PC-9 (cell line): ENCODE results near the gene ANKDD1B. TPM values are rescaled to one million over a fixed set of nuclear protein-coding genes. Genes with fewer than 3 reads are reported as not detected.

Experiments
- BruUV-seq: library from RNA; stranded (reverse); fragments of 400-500 nt; replicated peaks from 2 replicates; lab custom pipeline; 2021; lab: Mats Ljungman, UMichigan
- CTCF ChIA-PET: fragments of 300-600 bp; sonication (Branson Sonifier 250); formaldehyde crosslinking; loops from one replicate; lab custom pipeline; 2022; ENCODE audit warnings: antibody characterized with exemption; lab: Charles Lee
- POLR2A ChIA-PET: fragments of 300-600 bp; sonication (Branson Sonifier 250); formaldehyde crosslinking; loops from one replicate; lab custom pipeline; 2022; ENCODE audit warnings: antibody characterized with exemption; ENCODE audit not compliant: unreplicated experiment; lab: Charles Lee
- DNase-seq, 2 experiments: peaks; one replicate each; pipeline versions ENCODE4 v3.0.0 to v3.0.0-alpha.2; 2015 to 2022; ENCODE audit warnings: mixed read lengths in 1 of 2
- H2AFZ ChIP-seq: fragments of 200-600 bp; sonication (generic); 2 replicates; pipeline ENCODE4 v1.8.1; 2017; ENCODE audit warnings: antibody characterized with exemption
- H3F3A ChIP-seq: fragments of 200-600 bp; sonication (generic); 2 replicates; pipeline ENCODE4 v1.8.1; 2017; ENCODE audit warnings: antibody characterized with exemption, mild to moderate bottlenecking, low read depth; ENCODE audit not compliant: insufficient read depth
- H3K27ac ChIP-seq: fragments of 200-600 bp; sonication (generic); 2 replicates; pipeline ENCODE4 v1.6.1; 2016; ENCODE audit warnings: mixed run types
- H3K27me3 ChIP-seq: fragments of 200-600 bp; sonication (generic); 2 replicates; pipeline ENCODE4 v1.6.1; 2016; ENCODE audit warnings: low read depth, mixed run types; ENCODE audit not compliant: insufficient read depth
- H3K36me3 ChIP-seq: fragments of 200-600 bp; sonication (generic); 2 replicates; pipeline ENCODE4 v1.6.1; 2016; ENCODE audit warnings: low read depth, mixed run types
- H3K4me1 ChIP-seq: fragments of 200-600 bp; sonication (generic); replicated peaks from 2 replicates; pipeline ENCODE4 v1.6.1; 2016; ENCODE audit warnings: mixed run types; ENCODE audit not compliant: insufficient read depth
- H3K4me2 ChIP-seq: fragments of 200-600 bp; sonication (generic); 2 replicates; pipeline ENCODE4 v1.6.1; 2017; ENCODE audit warnings: mixed run types
- H3K4me3 ChIP-seq: fragments of 200-600 bp; sonication (generic); 2 replicates; pipeline ENCODE4 v1.6.1; 2016; ENCODE audit warnings: mixed run types
- H3K79me2 ChIP-seq: fragments of 200-600 bp; sonication (generic); 2 replicates; pipeline ENCODE4 v1.6.1; 2017; ENCODE audit warnings: low read depth, mixed run types
- H3K9me2 ChIP-seq: fragments of 200-600 bp; sonication (generic); 2 replicates; pipeline ENCODE4 v1.8.1; 2017; ENCODE audit warnings: mild to moderate bottlenecking; ENCODE audit not compliant: insufficient read depth
- H3K9me3 ChIP-seq: fragments of 200-600 bp; sonication (generic); 2 replicates; pipeline ENCODE4 v1.8.1; 2016; ENCODE audit warnings: low read depth; ENCODE audit not compliant: insufficient read depth
- H4K20me1 ChIP-seq: fragments of 200-600 bp; sonication (generic); 2 replicates; pipeline ENCODE4 v1.8.1; 2017; ENCODE audit not compliant: insufficient read depth
- CTCF ChIP-seq: fragments of 200-600 bp; sonication (generic); conservative IDR thresholded peaks from 2 replicates; pipeline ENCODE4 v1.6.1; 2017; ENCODE audit warnings: mixed run types, antibody characterized with exemption, mild to moderate bottlenecking, moderate library complexity
- EZH2 ChIP-seq: fragments of 200-600 bp; sonication (generic); IDR thresholded peaks from 2 replicates; pipeline ENCODE4 v1.8.0; 2017; ENCODE audit warnings: antibody characterized with exemption, low read depth
- intact Hi-C: fragments of 100-400 bp; cut with micrococcal nuclease; formaldehyde crosslinking; loops from one replicate; pipeline ENCODE4 v1.10.0; 2022; ENCODE audit not compliant: unreplicated experiment
- total RNA-seq: library from RNA; stranded (reverse); gene quantifications from 2 replicates; pipeline ENCODE4 v1.2.3, GENCODE V29; 2021

ANKDD1B gene
- total RNA-seq, 1 experiment from 2014 or later: 0.31 TPM

- POLR2A ChIA-PET: no interaction called here
- BruUV-seq: no TSS peak
Measured at GRCh38 chr5:75662061-75662460, 50.8 kb downstream of the ANKDD1B start.

GRCh38 chr5:75663579-75664284 is 52.5 kb downstream of the ANKDD1B start:
- no peaks in the 10 kb centered on the region for H3K27me3 ChIP-seq
- H3K4me2 ChIP-seq: no peak overlapping the region
- H3K27ac ChIP-seq: no peak overlapping the region
- no peak for DNase-seq
- peaks cover 2% of the 10 kb centered on the region; the same call in 1 of the 2 replicates for H3F3A ChIP-seq
- POLR2A ChIA-PET: interaction anchor here (0.8 kb wide), 1 partner anchor 84 kb away, joined by 4 read pairs; no protein-coding TSS in a partner anchor
- CTCF ChIA-PET: interaction anchor here (0.6 kb wide), 1 partner anchor 436 kb away, joined by 3 read pairs; no protein-coding TSS in a partner anchor
- peaks cover 4% of the 10 kb centered on the region for H3K4me1 ChIP-seq
- TF ChIP-seq EZH2: no peak
- no peak for TF ChIP-seq CTCF
- no peaks in the 10 kb centered on the region for H3K9me2 ChIP-seq
- BruUV-seq: no TSS peak
- intact Hi-C loops: no loop called here
- no peak overlapping the region for H3K4me3 ChIP-seq
- no peaks in the 10 kb centered on the region for H3K79me2 ChIP-seq
- H4K20me1 ChIP-seq: no peaks in the 10 kb centered on the region
- no peaks in the 10 kb centered on the region for H3K36me3 ChIP-seq
- H3K9me3 ChIP-seq: no peaks in the 10 kb centered on the region
- no peak overlapping the region for H2AFZ ChIP-seq

More at GRCh38 chr5:75662061-75662460, 50.8 kb downstream of the ANKDD1B start:
- Histone ChIP-seq H2AFZ (no peak overlapping the region), H3K4me1 (no peaks in the 10 kb centered on the region), H3K4me3 (no peak overlapping the region), H4K20me1 (no peaks in the 10 kb centered on the region), H3K36me3 (no peaks in the 10 kb centered on the region), H3K9me2 (no peaks in the 10 kb centered on the region), H3K9me3 (no peaks in the 10 kb centered on the region), H3K27me3 (no peaks in the 10 kb centered on the region), H3F3A (no peaks in the 10 kb centered on the region), H3K79me2 (no peaks in the 10 kb centered on the region), H3K27ac (no peak overlapping the region), H3K4me2 (no peak overlapping the region)
- TF ChIP-seq CTCF: no peak
- TF ChIP-seq EZH2: no peak
- DNase-seq: no peak
- intact Hi-C loops: no loop called here
- CTCF ChIA-PET: no interaction called here

- Histone ChIP-seq H3K36me3 (no peaks in the 10 kb centered on the region), H3K4me2 (no peak overlapping the region), H2AFZ (no peak overlapping the region), H3K9me3 (no peaks in the 10 kb centered on the region), H3F3A (peaks cover 12% of the 10 kb centered on the region; the same call in 1 of the 2 replicates), H3K4me1 (peaks cover 17% of the 10 kb centered on the region), H3K27ac (no peak overlapping the region), H4K20me1 (no peaks in the 10 kb centered on the region), H3K4me3 (no peak overlapping the region), H3K9me2 (no peaks in the 10 kb centered on the region), H3K79me2 (no peaks in the 10 kb centered on the region), H3K27me3 (no peaks in the 10 kb centered on the region)
- BruUV-seq: no TSS peak
- CTCF ChIA-PET: no interaction called here
- POLR2A ChIA-PET: no interaction called here
- TF ChIP-seq CTCF: no peak
- no peak for TF ChIP-seq EZH2
- no peak for DNase-seq
- intact Hi-C loops: no loop called here
Measured at GRCh38 chr5:75664979-75665378, 53.7 kb downstream of the ANKDD1B start.
